Measurements from ENCODE around the gene DOCK8. TPM values are rescaled to one million over a fixed set of nuclear protein-coding genes. Genes with fewer than 3 reads are reported as not detected.

Gene DOCK8
- total RNA-seq, 4 donors from 2014 or later = 22.7 to 49.0 (median 36.7) TPM

GRCh38 chr9:242461-243080 lies 27.9 kb downstream of the DOCK8 start:
- TF ChIP-seq CTCF (IDR thresholded peaks at IDR 0.05; ENCODE audit: low read depth) = no peak

GRCh38 chr9:248278-248961 lies 33.8 kb downstream of the DOCK8 start:
- no peak for TF ChIP-seq CTCF (IDR thresholded peaks at IDR 0.05; ENCODE audit: low read depth)

GRCh38 chr9:249025-249424 lies 34.4 kb downstream of the DOCK8 start:
- no peak for TF ChIP-seq CTCF (IDR thresholded peaks at IDR 0.05; ENCODE audit: low read depth)

- no peak for TF ChIP-seq CTCF (IDR thresholded peaks at IDR 0.05; ENCODE audit: low read depth)
Measured at GRCh38 chr9:250039-250438, 35.4 kb downstream of the DOCK8 start.

GRCh38 chr9:250625-251024 lies 36.0 kb downstream of the DOCK8 start:
- no peak for TF ChIP-seq CTCF (IDR thresholded peaks at IDR 0.05; ENCODE audit: low read depth)

GRCh38 chr9:251398-251797 lies 36.7 kb downstream of the DOCK8 start:
- TF ChIP-seq CTCF (IDR thresholded peaks at IDR 0.05; ENCODE audit: low read depth) = no peak

GRCh38 chr9:253539-253938 lies 38.9 kb downstream of the DOCK8 start:
- no peak for TF ChIP-seq CTCF (IDR thresholded peaks at IDR 0.05; ENCODE audit: low read depth)
